HL-60 (cell line): ENCODE measurements around the gene DNAH8.

ENCODE experiments used
- DNase-seq, 2 experiments: peaks; one replicate each; pipeline ENCODE4 v3.0.0-alpha.2; 2010 to 2020; ENCODE audit warnings: low read depth in 1 of 2, low spot score in 1 of 2
- H3K27ac ChIP-seq: fragments of 250-450 bp; sonication (Bioruptor Pico); replicated peaks from 2 replicates; pipeline ENCODE4 v1.5.1; 2020; ENCODE audit warnings: mild to moderate bottlenecking, moderate library complexity
- H3K27me3 ChIP-seq: fragments of 250-450 bp; sonication (Bioruptor Pico); 2 replicates; pipeline ENCODE4 v1.5.1; 2021; ENCODE audit warnings: mild to moderate bottlenecking, moderate library complexity; ENCODE audit not compliant: insufficient read depth, poor library complexity, severe bottlenecking
- H3K4me3 ChIP-seq: replicated peaks from 2 replicates; pipeline ENCODE4 v1.5.1; 2011; ENCODE audit warnings: mild to moderate bottlenecking, control low read depth, low read length; ENCODE audit not compliant: insufficient read depth
- GABPA ChIP-seq: IDR thresholded peaks from 2 replicates; pipeline ENCODE4 v1.6.1; 2012; ENCODE audit warnings: low read depth
- POLR2AphosphoS5 ChIP-seq: IDR thresholded peaks from 2 replicates; pipeline ENCODE4 v1.6.1; 2012; ENCODE audit warnings: low read depth
- SPI1 ChIP-seq: IDR thresholded peaks from 2 replicates; pipeline ENCODE4 v1.6.1; 2012; ENCODE audit warnings: low read depth, mild to moderate bottlenecking, borderline replicate concordance
- TF ChIP-seq, protein P1 (sequence below): IDR thresholded peaks from 2 replicates; pipeline ENCODE4 v1.6.1; 2012; ENCODE audit warnings: low read depth; ENCODE audit not compliant: insufficient replicate concordance
- TF ChIP-seq, protein P2 (sequence below): IDR thresholded peaks from one replicate; pipeline ENCODE4 v1.5.1; 2011; ENCODE audit warnings: low read length, control low read depth, inconsistent platforms; ENCODE audit not compliant: insufficient read depth

DNAH8 gene

DNA sequence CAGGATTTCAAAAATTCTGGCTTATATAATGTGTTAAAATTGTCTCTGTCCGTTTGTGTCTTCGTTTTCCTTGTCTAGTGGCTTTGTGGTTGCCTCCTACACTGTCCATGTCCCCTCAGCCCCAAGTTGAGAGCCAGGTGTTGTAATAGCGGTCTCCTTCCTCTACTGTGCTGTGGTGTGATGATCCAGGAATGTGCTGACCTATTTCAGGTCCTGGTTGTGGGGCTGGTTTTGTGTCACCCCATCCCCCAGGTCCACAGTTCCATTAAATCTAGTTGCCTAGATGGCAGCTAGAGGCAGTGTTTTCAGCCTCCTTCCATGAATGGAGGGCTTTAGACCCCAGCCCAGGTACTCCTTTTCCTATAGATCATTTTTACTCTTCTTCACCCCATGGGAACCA lies 128.7 kb downstream of the DNAH8 start:
- TF ChIP-seq POLR2AphosphoS5: no peak
- TF ChIP-seq, protein P1, sequence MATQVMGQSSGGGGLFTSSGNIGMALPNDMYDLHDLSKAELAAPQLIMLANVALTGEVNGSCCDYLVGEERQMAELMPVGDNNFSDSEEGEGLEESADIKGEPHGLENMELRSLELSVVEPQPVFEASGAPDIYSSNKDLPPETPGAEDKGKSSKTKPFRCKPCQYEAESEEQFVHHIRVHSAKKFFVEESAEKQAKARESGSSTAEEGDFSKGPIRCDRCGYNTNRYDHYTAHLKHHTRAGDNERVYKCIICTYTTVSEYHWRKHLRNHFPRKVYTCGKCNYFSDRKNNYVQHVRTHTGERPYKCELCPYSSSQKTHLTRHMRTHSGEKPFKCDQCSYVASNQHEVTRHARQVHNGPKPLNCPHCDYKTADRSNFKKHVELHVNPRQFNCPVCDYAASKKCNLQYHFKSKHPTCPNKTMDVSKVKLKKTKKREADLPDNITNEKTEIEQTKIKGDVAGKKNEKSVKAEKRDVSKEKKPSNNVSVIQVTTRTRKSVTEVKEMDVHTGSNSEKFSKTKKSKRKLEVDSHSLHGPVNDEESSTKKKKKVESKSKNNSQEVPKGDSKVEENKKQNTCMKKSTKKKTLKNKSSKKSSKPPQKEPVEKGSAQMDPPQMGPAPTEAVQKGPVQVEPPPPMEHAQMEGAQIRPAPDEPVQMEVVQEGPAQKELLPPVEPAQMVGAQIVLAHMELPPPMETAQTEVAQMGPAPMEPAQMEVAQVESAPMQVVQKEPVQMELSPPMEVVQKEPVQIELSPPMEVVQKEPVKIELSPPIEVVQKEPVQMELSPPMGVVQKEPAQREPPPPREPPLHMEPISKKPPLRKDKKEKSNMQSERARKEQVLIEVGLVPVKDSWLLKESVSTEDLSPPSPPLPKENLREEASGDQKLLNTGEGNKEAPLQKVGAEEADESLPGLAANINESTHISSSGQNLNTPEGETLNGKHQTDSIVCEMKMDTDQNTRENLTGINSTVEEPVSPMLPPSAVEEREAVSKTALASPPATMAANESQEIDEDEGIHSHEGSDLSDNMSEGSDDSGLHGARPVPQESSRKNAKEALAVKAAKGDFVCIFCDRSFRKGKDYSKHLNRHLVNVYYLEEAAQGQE: no peak
- TF ChIP-seq, protein P2, sequence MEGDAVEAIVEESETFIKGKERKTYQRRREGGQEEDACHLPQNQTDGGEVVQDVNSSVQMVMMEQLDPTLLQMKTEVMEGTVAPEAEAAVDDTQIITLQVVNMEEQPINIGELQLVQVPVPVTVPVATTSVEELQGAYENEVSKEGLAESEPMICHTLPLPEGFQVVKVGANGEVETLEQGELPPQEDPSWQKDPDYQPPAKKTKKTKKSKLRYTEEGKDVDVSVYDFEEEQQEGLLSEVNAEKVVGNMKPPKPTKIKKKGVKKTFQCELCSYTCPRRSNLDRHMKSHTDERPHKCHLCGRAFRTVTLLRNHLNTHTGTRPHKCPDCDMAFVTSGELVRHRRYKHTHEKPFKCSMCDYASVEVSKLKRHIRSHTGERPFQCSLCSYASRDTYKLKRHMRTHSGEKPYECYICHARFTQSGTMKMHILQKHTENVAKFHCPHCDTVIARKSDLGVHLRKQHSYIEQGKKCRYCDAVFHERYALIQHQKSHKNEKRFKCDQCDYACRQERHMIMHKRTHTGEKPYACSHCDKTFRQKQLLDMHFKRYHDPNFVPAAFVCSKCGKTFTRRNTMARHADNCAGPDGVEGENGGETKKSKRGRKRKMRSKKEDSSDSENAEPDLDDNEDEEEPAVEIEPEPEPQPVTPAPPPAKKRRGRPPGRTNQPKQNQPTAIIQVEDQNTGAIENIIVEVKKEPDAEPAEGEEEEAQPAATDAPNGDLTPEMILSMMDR: no peak
- no peak for DNase-seq
- peaks cover 5% of the 10 kb centered on the region for H3K27me3 ChIP-seq
- H3K4me3 ChIP-seq: no peak overlapping the region
- no peak overlapping the region for H3K27ac ChIP-seq

DNA sequence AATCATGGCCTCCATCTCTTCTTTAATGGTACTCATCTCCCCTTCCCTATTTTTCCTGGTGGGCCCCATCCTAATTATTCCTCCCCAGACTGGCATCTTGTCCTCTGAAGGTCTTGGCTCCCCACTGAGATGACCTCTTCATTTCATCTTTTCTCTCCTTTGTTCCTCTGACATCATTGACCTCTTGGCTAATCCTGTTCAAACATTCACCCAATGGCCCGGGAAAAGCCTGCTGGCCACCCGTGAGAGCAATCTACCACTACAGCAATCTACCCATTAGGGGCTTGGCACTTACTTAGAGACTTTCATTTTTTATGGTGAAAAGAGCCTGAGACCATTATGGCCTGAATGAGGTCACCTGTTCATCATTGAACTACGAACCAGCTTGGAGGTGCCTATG lies 130.8 kb downstream of the DNAH8 start:
- peaks cover 8% of the 10 kb centered on the region for H3K27me3 ChIP-seq
- no peak for DNase-seq
- no peak overlapping the region for H3K27ac ChIP-seq
- no peak overlapping the region for H3K4me3 ChIP-seq
- no peak for TF ChIP-seq SPI1
- TF ChIP-seq, protein P1: no peak
- TF ChIP-seq GABPA: no peak
- TF ChIP-seq, protein P2: no peak
- TF ChIP-seq POLR2AphosphoS5: no peak

DNA sequence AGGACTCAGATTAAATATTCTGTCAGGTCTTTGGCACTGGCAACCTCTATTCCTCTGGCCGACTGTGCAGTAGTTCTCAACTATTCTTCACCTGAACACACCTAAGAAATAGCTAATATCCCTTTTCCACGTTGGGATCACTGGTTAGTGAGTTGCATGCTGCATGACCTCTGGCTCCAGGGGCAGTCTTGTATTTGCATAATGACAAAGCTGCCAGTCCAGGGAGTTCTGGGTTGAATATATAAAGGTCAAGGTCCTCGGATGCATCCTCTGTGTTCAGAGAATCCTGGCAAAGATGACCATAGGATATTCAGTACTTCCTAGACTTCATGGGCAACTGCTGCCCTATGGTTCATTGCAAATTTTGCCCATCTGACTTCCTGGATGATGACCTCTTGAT lies 131.2 kb downstream of the DNAH8 start:
- TF ChIP-seq POLR2AphosphoS5: no peak
- TF ChIP-seq, protein P2: no peak
- TF ChIP-seq, protein P1: no peak
- no peak for TF ChIP-seq SPI1
- no peak for TF ChIP-seq GABPA

More for the DNA sequence above, 131.2 kb downstream of the DNAH8 start:
- Histone ChIP-seq H3K27me3 (peaks cover 9% of the 10 kb centered on the region), H3K27ac (no peak overlapping the region), H3K4me3 (no peak overlapping the region)
- DNase-seq: no peak
